Activated CD4-positive, CD25-positive, alpha-beta regulatory T cell treated with anti-CD3 and anti-CD28 coated beads, Interleukin-2, amount 50 U/mL, for 24 hours (primary cell): Measurements from ENCODE around the gene GPR162.
A peak's percentile ranks its signal among the peaks of the same experiment; 100 is the strongest.

ENCODE experiments used
- ATAC-seq, 2 donors: fragments of 150-1000 bp; cut with Tn5 transposase; one replicate each; pipeline ENCODE4 v1.10.0; 2021; ENCODE audit warnings: mild to moderate bottlenecking in 1 of 2, moderate library complexity in 1 of 2

Gene GPR162

GRCh38 chr12:6821591-6822425, at the start of gene GPR162:
TSS of gene GPR162 (plus strand) at chr12:6821821. CDS start at chr12:6823899, 2,078 bp downstream.
- peak; percentile 5 to 9 for ATAC-seq

- ATAC-seq: peak; percentile 62 to 63
These were observed 49.3 kb upstream of the GPR162 start, which contains the start of gene LAG3 for GRCh38 chr12:6772331-6772695. TSS of gene LAG3 (plus strand) at chr12:6772520. CDS start at chr12:6772853, 333 bp downstream.

- no peak for ATAC-seq
These were observed 48.7 kb upstream of the GPR162 start for GRCh38 chr12:6772726-6773589.

GRCh38 chr12:6773590-6774351, 47.9 kb upstream of the GPR162 start:
- ATAC-seq: peak; percentile 29 to 34

- no peak for ATAC-seq
These were observed 47.0 kb upstream of the GPR162 start for GRCh38 chr12:6774499-6775062.

- ATAC-seq: no peak
These were observed 46.1 kb upstream of the GPR162 start for GRCh38 chr12:6775185-6776174.

- no peak for ATAC-seq
These were observed 44.2 kb upstream of the GPR162 start for GRCh38 chr12:6777386-6777785.

GRCh38 chr12:6778217-6778573, 43.4 kb upstream of the GPR162 start:
- ATAC-seq: no peak

- ATAC-seq: peak; percentile 79 to 83
These were observed 42.8 kb upstream of the GPR162 start for GRCh38 chr12:6778574-6779550.

GRCh38 chr12:6779708-6780432, 41.8 kb upstream of the GPR162 start:
- ATAC-seq: no peak

- ATAC-seq: peak; percentile 72 to 73
These were observed 41.0 kb upstream of the GPR162 start for GRCh38 chr12:6780573-6780972.

GRCh38 chr12:6782119-6782518, 39.5 kb upstream of the GPR162 start:
- no peak for ATAC-seq

GRCh38 chr12:6782850-6783566, 38.6 kb upstream of the GPR162 start:
- no peak for ATAC-seq

- no peak for ATAC-seq
These were observed 37.8 kb upstream of the GPR162 start for GRCh38 chr12:6783828-6784227.

GRCh38 chr12:6784296-6784695, 37.3 kb upstream of the GPR162 start:
- no peak for ATAC-seq

GRCh38 chr12:6784761-6785160, 36.9 kb upstream of the GPR162 start:
- ATAC-seq: no peak

- no peak for ATAC-seq
These were observed 35.1 kb upstream of the GPR162 start for GRCh38 chr12:6786416-6787094.

- ATAC-seq: no peak
These were observed 34.3 kb upstream of the GPR162 start for GRCh38 chr12:6787309-6787708.
